Skeletal muscle satellite cell (primary cell): Measurements from ENCODE around the gene KCNG3. TPM values are rescaled to one million over a fixed set of nuclear protein-coding genes. Genes with fewer than 3 reads are reported as not detected.

ENCODE experiments used
- small RNA-seq: library from RNA; depleted of rRNA; stranded (forward); fragments of <200 nt; gene quantifications from one replicate; pipeline ENCODE3, GENCODE V24; 2012

KCNG3 gene

Small RNAs within 50 kb of the gene (small RNA-seq; reads per million reads assigned to genes)
- gene RF00017 (not detected), gene RF00612 (0.21 reads per million)
